Neural crest cell (in vitro differentiated cells): ENCODE data around the gene OR6J1. TPM values are rescaled to one million over a fixed set of nuclear protein-coding genes. Genes with fewer than 3 reads are reported as not detected.
"Not testable (repeated sequence)": the region's sequence is repeated elsewhere in the genome, so short reads cannot be mapped to it uniquely, and the experiment has no call there.

Experiments
- DNase-seq: peaks from one replicate; pipeline ENCODE4 v3.0.0; 2021; ENCODE audit warnings: low read depth, mixed read lengths, low spot score
- H3K27ac Mint-ChIP-seq: one replicate; pipeline ENCODE4 v1.8.0; 2021; ENCODE audit warnings: mild to moderate bottlenecking, mixed read lengths; ENCODE audit not compliant: unreplicated experiment
- H3K27me3 Mint-ChIP-seq: 2 replicates; pipeline ENCODE4 v1.8.0; 2021; ENCODE audit warnings: low read depth, mild to moderate bottlenecking, mixed read lengths
- H3K36me3 Mint-ChIP-seq: 2 replicates; pipeline ENCODE4 v1.8.0; 2021; ENCODE audit warnings: low read depth, mild to moderate bottlenecking, mixed read lengths
- H3K4me1 Mint-ChIP-seq: 2 replicates; pipeline ENCODE4 v1.8.0; 2021; ENCODE audit warnings: mixed read lengths
- H3K4me3 Mint-ChIP-seq: one replicate; pipeline ENCODE4 v1.8.0; 2021; ENCODE audit warnings: mild to moderate bottlenecking, mixed read lengths
- H3K9me3 Mint-ChIP-seq: 2 replicates; pipeline ENCODE4 v1.8.0; 2021; ENCODE audit warnings: mixed read lengths
- long read RNA-seq: library from polyadenylated mRNA; unstranded; transcript quantifications from one replicate; pipeline ENCODE4 v2.0.0, GENCODE V29; 2020
- total RNA-seq: library from RNA; stranded (reverse); gene quantifications from 2 replicates; pipeline ENCODE4 v1.2.1, GENCODE V29; 2021
- TF ChIP-seq, protein P1 (sequence below): fragments of 200-600 bp; sonication (generic); conservative IDR thresholded peaks from 2 replicates; pipeline ENCODE4 v1.5.0; 2021; ENCODE audit warnings: antibody characterized with exemption, mild to moderate bottlenecking

The OR6J1 gene
- total RNA-seq: not detected in 2 replicates
- long read RNA-seq: 0 reads

DNA sequence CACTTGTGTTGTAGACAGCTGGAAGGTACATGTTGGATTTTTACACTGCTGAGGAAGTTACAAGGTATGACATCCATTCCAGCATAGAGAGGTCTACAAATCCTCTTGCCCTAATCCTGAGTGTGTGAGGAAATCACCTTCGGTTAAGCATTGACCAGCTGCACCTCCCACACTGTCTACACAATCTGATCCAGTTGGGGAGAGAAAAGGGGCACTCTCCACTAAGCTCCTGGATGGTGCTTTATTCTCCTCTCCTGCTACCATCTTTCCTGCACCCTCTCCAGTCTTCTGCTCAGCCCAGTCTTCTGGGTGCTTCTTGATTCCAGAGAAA is at the start of gene OR6J1:
Gene OR6J1 (minus strand): TSS at position 48 of the 331 bp plus-strand sequence. CDS start 9,541 bp downstream, outside the sequence.
- DNase-seq: no peak
- Mint-ChIP-seq H3K4me1 (no peaks in the 10 kb centered on the region), H3K9me3 (peaks cover 2% of the 10 kb centered on the region), H3K27ac (no peak within 1 kb of the TSS), H3K36me3 (no peaks in the 10 kb centered on the region), H3K27me3 (peaks cover 3% of the 10 kb centered on the region), H3K4me3 (no peak within 1 kb of the TSS)
- TF ChIP-seq, protein P1, sequence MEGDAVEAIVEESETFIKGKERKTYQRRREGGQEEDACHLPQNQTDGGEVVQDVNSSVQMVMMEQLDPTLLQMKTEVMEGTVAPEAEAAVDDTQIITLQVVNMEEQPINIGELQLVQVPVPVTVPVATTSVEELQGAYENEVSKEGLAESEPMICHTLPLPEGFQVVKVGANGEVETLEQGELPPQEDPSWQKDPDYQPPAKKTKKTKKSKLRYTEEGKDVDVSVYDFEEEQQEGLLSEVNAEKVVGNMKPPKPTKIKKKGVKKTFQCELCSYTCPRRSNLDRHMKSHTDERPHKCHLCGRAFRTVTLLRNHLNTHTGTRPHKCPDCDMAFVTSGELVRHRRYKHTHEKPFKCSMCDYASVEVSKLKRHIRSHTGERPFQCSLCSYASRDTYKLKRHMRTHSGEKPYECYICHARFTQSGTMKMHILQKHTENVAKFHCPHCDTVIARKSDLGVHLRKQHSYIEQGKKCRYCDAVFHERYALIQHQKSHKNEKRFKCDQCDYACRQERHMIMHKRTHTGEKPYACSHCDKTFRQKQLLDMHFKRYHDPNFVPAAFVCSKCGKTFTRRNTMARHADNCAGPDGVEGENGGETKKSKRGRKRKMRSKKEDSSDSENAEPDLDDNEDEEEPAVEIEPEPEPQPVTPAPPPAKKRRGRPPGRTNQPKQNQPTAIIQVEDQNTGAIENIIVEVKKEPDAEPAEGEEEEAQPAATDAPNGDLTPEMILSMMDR: no peak

DNA sequence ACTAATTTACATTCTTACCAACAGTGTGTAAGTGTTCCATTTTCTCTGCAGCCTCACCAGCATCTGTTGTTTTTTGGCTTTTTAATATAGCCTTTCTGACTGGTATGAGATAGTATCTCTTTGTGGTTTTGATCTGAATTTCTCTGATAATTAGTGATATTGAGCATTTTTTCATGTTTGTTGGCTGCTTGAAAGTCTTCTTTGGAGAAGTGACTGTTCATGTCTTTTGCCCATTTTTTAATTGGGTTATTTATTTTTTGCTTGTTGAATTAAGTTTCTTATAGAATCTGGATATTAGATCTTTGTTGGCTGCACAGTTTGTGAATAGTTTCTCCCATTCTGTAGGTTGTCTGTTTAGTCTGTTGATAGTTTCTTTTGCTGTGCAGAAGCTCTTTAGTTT is 48.0 kb upstream of the OR6J1 start:
- peaks cover 2% of the 10 kb centered on the region for H3K36me3 Mint-ChIP-seq
- no peak overlapping the region for H3K27ac Mint-ChIP-seq
- no peaks in the 10 kb centered on the region for H3K27me3 Mint-ChIP-seq
- TF ChIP-seq, protein P1: no peak
- no peak overlapping the region for H3K4me3 Mint-ChIP-seq
- peaks cover 4% of the 10 kb centered on the region for H3K9me3 Mint-ChIP-seq
- no peak for DNase-seq
- H3K4me1 Mint-ChIP-seq: no peaks in the 10 kb centered on the region

DNA sequence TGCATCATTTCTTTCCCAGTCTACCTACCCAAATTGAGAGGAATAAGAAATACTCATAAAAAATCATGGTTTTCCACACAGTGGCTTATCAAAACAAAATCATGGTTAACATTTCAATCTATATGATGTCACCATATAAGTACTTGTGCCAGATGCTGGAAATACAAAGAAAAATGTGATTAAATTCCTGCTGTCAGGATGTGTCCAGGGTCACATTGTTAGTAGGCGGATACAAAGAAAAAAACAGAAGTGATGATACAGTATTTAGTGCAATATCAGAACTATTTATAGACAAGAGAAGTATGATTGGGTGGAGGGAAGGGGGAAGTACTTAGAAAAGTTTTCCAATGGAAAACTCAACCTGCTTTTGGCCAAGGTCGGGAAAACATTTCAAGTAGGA is 47.0 kb upstream of the OR6J1 start:
- H3K9me3 Mint-ChIP-seq: peaks cover 6% of the 10 kb centered on the region
- H3K4me3 Mint-ChIP-seq: no peak overlapping the region
- H3K27ac Mint-ChIP-seq: no peak overlapping the region
- TF ChIP-seq, protein P1: no peak
- H3K36me3 Mint-ChIP-seq: peaks cover 2% of the 10 kb centered on the region
- H3K4me1 Mint-ChIP-seq: no peaks in the 10 kb centered on the region
- no peak for DNase-seq
- H3K27me3 Mint-ChIP-seq: no peaks in the 10 kb centered on the region

DNA sequence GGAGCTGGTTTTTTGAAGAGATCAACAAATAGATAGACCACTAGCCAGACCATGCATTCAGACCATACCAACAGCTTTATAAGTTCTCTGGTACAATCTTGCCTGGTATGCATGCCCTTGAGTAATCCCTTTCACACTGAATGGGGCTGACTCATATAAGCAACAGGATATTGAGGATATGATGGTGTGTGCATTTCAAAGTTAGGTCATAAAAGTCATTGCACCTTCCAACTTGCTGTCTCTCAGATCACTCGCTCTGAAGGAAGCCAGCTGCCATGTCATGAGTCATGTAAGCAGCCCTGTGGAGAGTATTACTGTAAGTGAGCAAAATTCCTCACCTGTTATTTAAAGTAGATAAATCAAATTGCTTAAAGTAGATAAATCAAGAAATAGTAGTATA is 45.0 kb upstream of the OR6J1 start:
- H3K27ac Mint-ChIP-seq: no peak overlapping the region
- DNase-seq: no peak

DNA sequence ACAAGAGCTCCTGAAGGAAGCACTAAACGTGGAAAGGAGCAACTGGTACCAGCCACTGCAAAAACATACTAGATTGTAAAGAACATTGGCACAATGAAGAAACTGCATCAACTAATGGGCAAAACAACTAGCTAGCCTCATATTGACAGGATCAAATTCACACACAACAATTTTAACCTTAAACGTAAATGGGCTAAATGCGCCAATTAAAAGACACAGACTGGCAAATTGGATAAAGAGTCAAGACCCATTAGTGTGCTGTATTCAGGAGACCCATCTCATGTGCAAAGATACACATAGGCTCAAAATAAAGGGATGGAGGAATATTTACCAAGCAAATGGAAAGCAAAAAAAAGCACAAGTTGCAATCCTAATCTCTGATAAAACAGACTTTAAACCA is 43.8 kb upstream of the OR6J1 start:
- not testable (repeated sequence) for DNase-seq, H3K4me1 Mint-ChIP-seq, H3K27ac Mint-ChIP-seq, H3K36me3 Mint-ChIP-seq, H3K27me3 Mint-ChIP-seq, H3K4me3 Mint-ChIP-seq, H3K9me3 Mint-ChIP-seq

More for the DNA sequence above, 45.0 kb upstream of the OR6J1 start:
- TF ChIP-seq, protein P1: no peak
- peaks cover 5% of the 10 kb centered on the region for H3K4me1 Mint-ChIP-seq
- peaks cover 6% of the 10 kb centered on the region for H3K9me3 Mint-ChIP-seq
- H3K36me3 Mint-ChIP-seq: peaks cover 2% of the 10 kb centered on the region
- H3K27me3 Mint-ChIP-seq: peaks cover 4% of the 10 kb centered on the region
- H3K4me3 Mint-ChIP-seq: no peak overlapping the region

DNA sequence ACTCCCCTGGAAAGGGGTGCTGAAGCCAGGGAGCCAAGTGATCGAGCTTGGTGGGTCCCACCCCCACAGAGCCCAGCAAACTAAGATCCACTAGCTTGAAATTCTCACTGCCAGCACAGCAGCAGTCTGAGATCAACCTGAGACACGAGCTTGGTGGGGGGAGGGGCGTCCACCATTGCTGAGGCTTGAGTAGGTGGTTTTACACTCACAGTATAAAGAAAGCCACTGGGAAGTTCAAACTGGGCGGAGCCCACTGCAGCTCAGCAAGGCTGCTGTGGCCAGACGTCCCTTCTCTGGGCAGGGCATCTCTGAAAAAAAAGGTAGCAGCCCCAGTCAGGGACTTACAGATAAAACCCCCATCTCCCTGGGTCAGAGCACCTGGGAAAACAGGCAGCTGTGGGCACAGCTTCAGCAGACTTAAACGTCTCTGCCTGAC is 42.0 kb upstream of the OR6J1 start:
- not testable (repeated sequence) for H3K36me3 Mint-ChIP-seq, H3K27me3 Mint-ChIP-seq, H3K4me1 Mint-ChIP-seq, H3K9me3 Mint-ChIP-seq, H3K27ac Mint-ChIP-seq, H3K4me3 Mint-ChIP-seq, DNase-seq

DNA sequence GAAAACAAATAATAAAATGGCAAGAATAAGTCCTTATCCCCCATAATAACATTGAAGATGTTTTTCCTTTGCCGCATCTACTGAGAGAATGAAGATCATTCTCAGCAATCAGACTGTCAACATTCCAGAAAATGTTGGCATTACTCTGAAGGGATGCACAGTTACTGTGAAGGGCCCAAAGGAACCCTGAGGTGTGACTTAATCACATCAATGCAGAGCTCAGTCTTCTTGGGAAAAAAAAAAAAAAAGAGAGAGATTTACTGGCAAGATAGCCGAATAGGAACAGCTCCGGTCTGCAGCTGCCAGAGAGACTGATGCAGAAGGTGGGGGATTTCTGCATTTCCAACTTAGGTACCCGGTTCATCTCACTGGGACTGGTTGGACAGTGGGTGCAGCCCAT is 41.3 kb upstream of the OR6J1 start:
- Mint-ChIP-seq H3K9me3 (peaks cover 6% of the 10 kb centered on the region), H3K27ac (no peak overlapping the region), H3K36me3 (peaks cover 2% of the 10 kb centered on the region), H3K4me1 (peaks cover 5% of the 10 kb centered on the region), H3K4me3 (no peak overlapping the region), H3K27me3 (peaks cover 4% of the 10 kb centered on the region)
- TF ChIP-seq, protein P1: no peak
- no peak for DNase-seq

DNA sequence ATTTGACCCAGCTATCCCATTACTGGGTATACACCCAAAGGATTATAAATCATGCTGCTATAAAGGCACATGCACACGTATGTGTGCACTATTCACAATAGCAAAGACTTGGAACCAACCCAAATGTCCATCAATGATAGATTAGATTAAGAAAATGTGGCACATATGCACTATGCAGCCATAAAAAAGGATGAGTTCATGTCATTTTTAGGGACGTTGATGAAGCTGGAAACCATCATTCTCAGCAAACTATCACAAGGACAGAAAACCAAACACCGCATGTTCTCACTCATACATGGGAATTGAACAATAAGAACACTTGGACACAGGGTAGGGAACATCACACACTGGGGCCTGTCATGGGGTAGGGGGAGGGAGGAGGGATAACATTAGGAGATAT is 39.3 kb upstream of the OR6J1 start:
- DNase-seq, H3K4me1 Mint-ChIP-seq, H3K27ac Mint-ChIP-seq, H3K9me3 Mint-ChIP-seq, H3K36me3 Mint-ChIP-seq, H3K4me3 Mint-ChIP-seq, H3K27me3 Mint-ChIP-seq: not testable (repeated sequence)
